CD4-positive, alpha-beta T cell treated with Interleukin-12 subunit alpha and Interleukin-12 subunit beta, for 1 hour (primary cell): ENCODE results near the gene BEST3.
"Not testable (repeated sequence)": the region's sequence is repeated elsewhere in the genome, so short reads cannot be mapped to it uniquely, and the experiment has no call there.

Source experiments
- DNase-seq: peaks from one replicate; pipeline ENCODE4 v3.0.0-alpha.2; 2020

BEST3 gene

DNA sequence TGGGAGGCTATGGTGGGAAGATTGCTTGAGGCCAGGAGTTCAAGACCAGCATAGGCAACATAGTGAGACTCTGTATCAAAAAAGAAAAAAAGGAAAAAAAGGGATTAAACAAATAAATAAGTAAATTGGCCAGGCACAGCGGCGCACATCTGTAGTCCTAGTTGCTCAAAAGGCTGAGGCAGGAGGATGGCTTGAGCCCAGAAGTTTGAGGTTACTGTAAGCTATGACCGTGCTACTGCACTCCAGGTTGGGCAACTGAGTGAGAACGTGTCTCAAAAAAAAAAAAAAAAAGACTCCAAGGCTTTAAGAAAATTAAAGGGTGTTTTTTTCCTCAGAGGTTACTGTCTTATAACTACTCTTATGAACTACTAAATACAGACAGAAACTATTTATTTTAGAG, 11.7 kb downstream of the BEST3 start:
- no peak for DNase-seq

DNA sequence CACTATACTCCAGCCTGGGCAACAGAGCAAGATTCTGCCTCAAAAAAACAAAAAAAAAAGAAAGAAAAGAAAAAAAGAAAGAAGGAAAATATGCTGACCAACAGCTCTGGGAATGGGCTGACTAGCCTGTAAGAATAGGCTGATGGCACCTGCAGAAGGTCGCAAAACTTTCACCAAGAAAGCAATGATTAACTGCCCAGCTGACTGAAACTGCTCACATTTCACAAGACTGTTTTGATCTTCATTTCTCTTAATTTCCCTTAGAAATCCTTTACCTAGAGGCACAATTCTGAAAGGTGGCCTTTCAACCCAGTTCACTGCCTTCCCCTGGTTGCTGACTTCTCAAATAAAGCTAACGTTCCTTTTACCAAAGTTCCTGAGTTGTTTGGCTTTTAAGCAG, 12.4 kb downstream of the BEST3 start:
- DNase-seq: no peak

DNA sequence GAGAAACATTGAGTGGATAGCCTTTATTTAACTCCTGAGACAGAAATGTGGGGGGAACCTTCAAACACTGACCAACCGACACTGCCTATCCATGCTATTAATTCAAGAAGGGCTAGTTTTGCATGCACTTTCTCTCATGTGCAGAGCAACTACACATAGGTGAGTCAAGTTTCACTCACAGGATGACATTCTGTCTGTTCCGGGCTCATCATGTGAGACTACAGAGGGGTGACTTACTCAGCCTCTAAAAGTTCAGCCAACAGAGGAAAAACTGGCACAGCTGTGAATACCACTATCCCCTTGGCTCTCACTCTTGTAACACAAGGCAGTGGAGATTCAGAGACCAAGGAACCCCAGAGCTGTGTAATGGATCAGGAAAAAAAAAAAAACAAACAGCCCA, 13.3 kb downstream of the BEST3 start:
- DNase-seq: no peak

DNA sequence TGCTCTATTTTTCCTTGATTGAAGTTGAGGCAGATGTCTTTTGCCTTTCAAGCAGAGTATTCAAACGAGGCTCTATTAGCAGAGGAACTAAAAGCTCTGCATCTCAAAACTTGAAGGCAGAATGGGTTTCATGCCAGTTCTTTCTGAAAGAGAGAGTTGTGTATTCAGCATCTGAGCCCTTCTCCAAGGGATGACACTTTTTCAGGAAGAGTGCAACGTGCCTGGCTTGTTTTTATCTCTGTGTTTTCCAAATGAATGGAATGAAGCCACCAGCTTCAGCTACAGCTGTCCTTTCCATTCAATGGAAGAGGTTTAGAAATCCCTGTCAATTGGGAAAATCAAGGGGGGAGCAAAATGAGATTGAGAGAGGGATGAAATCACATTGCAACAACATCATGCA, 14.6 kb downstream of the BEST3 start:
- DNase-seq: no peak

DNA sequence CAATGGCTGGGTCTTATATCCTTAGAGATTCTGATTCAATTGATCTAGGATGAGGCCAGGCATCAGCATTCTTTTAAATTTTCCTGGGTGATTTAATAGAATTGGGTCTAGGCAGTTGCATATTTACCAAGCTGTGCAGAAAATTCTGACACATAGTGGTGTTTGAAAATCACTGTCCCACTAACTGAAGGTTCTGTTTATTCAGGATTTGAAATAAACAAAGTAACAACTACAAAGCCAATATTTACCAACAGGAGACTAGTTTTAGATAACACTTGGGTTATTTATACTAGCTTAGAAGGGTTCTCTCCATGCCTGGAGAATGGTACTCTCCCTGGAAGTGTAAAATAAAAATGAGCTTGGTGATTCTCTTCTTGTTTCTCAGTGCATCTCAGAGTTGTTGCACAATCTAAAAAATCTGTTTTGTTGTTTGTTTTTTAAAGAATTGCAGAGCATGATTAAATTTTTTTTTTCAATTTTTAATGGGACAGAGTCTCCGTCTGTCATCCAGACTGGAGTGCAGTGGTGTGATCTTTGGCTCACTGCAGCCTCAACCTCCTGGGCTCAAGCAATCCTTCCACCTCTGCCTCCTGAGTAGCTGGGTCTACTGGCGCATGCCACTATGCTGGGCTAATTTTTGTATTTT, 16.9 kb downstream of the BEST3 start:
- no peak for DNase-seq

DNA sequence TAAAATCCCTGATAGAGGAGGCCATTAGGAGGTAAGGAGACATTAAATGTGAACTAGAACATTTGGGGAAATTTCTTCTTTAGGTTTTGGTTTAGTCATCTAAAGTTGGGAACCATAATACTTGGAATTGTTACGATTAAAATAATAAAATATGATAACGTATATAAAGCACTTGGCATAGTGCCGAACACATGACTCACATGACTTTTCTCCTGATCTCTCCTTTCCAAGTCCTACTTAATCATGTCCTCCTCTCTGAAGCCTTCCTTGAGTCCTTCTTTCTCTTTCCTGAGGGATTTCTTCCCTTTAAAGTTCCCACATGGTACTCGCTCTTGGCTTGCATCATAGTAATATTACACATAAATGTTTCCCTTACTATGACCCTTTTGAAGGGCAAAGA, 20.0 kb downstream of the BEST3 start:
- no peak for DNase-seq

DNA sequence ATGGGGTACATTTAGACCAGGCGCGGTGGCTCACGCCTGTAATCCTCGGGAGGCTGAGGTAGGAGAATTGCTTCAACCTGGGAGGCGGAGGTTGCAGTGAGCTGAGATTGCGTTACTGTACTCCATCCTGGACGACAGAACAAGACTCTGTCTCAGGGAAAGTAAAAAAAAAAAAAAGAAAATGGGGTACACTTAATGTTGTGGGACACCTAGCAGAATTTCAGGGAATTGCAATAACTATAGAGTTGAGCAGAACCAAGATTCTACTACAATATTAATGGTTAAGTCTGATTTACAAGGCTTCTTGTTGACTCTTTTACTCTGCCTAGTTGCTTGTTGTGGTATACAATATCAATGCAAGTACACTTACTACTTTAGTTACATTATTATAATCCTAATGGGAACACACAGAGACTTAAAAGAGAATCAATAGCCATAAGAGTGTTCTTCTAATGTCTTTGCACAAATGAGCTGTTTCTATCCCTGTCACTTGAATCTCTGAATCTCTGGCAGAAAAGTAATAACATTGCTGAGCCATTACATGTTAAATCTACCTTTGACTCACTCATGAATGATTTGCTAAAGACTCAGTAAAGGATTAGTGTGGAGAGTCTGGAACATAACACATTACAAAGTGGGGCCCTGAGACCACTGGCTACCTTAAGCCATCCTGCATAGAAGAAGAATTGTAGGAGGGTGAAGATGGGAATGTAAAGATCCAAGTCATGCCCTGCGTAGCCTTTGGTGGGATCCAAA, 22.7 kb downstream of the BEST3 start:
- DNase-seq: no peak

DNA sequence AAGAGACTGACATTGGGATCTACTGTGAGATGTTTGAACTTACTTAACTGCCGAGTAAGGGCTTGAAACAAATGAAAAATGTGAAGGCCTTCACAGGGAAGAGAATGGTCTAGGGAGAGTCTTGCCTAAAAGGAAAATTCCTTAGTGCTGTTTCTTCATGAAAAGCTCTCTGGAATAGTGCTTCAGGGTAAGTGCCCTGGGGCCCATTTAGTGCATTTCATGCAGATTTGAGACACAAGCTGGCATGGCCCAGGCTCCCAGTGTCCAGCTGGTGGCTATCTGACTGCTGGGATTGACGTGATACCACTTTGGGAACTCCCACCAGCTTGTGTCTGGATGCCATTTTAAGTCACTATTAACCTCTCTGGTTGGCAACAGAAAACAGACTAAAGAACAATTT, 26.9 kb downstream of the BEST3 start:
- no peak for DNase-seq

DNA sequence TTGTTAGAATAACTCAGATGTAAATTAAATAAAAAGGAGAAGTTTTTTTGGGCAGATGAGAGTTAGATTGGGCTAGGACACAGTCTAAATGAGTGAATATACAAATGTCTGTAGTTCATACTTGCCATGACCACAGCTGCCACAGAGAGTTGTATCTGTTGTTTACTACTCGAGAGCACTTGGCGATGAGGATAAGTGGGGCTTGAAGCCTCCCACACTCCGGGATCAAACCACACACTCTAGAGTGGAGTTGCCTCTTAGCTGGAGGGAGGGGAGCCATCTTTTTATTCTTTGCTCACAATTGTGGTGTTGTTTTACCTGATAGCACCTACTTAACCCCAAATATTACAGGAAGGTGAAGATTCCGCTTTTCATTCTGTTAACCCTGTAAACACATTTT, 27.5 kb downstream of the BEST3 start:
- DNase-seq: no peak

DNA sequence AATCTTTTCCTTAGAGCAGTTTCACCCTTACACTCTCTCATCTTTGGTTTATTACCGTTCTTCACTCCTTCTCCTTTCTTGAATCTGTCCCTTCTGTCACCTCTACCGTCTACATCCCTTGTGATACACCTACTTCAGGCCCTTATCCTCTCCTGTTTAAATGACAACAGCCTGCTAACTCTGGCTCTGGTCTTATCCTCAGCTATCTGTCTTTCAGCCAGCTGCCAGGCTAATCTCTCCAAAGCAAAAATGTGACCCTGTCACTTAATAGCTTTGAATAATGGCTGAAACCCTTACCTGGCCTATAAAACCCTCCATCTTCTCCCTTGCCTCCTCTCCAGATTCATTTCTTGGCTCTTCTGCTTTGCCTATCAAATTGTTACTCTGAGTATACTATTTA, 32.3 kb downstream of the BEST3 start:
- DNase-seq: no peak

DNA sequence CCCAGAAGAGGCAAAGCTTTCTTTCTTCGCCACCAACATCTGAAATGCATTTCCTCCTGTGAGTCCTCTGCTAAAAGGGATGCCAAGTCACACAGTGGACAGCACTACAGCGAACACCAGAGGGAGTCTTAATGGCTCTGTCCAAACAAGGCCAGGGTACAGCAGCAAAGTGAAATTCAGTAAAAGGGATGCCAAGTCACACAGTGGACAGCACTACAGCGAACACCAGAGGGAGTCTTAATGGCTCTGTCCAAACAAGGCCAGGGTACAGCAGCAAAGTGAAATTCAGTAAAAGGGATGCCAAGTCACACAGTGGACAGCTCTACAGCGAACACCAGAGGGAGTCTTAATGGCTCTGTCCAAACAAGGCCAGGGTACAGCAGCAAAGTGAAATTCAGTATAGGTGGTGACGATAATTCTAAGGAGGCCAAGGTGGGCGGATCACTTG, 34.1 kb downstream of the BEST3 start:
- DNase-seq: not testable (repeated sequence)

DNA sequence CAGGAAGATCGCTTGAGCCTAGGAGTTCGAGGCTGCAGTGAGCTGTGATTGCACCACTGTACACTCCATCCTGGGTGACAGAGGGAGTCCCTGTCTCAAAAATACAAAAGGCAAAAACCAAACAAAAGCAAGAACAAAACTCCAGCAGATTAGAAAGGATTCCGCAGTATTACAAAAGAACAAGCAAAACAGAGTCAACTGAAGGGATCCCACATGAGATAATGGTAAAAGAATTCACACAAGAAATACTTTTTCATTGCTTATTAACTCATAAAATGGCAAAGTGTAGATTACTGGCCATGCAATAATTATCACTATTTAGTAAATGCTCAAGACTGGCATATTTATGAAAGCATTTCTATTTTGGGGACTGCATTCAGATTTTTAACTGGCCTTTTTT, 35.4 kb downstream of the BEST3 start:
- DNase-seq: no peak

DNA sequence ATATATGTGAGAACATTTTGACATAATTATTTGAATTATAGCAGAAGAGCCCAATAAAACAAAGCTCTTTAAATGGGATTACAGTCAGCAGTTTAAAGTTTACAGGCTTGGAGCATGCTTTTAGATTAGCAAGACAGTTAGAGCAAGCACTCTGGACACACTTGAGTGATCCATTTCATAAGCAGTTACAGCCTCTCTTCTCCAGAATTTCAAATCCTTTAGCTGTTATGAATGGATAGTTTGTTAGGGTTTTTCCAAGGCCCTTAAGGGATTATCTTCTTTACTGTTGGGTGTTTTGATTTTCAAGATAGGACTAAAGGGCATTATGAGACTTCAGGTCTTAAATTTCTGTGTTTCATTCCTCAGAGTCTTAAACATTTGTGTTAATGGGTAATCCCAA, 36.3 kb downstream of the BEST3 start:
- DNase-seq: no peak

DNA sequence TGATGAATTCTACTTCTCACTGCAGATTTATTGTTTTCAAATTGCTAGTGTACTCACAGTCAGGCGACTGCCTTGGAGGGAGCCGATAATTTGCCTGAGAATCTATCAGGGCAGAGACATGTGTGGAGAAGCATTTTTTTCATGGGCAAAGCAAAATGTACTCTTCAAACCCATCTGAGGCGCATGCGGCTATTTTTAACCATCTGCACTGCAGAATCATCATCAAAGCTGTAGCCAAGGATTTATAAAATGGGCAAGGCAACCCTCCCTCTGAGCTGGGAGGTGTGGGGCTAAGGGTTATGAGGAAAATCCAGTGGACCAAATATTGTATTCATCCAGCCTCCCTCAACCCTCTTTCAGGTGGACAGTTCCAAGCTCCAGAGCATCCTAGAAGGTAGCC, 37.7 kb downstream of the BEST3 start:
- DNase-seq: no peak

DNA sequence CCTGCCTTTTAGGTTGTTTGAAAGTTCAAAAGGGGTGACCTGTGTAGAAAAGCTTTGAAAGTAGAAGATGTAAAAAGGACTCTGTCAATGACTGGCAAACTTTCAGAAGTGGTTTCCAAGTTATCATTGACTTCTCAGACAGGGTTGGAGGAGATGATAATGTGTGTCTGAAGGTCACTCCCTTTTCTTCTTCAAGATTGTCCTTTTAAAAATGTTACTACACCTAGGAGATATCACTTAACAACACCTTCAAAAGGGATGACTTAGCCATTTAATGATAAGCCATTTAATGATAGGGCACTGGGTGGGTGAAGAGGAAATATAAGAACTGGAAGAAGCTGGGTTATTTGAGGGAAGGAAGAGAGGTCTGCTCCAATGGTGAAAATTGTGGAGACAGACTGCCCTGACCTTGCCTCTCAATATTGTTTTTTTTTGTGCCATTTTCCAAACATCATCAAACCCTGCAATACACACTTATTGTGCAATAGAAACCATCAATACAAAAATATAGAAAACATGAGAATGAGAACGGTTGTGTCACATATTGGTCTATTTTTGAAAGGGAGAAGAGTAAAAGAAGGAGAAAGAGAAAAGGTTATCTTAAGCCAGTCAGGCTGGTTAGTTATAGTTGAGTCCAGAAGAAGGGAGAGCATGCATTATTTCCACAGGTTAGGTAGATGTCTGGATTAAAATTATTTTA, 38.8 kb downstream of the BEST3 start:
- DNase-seq: no peak

DNA sequence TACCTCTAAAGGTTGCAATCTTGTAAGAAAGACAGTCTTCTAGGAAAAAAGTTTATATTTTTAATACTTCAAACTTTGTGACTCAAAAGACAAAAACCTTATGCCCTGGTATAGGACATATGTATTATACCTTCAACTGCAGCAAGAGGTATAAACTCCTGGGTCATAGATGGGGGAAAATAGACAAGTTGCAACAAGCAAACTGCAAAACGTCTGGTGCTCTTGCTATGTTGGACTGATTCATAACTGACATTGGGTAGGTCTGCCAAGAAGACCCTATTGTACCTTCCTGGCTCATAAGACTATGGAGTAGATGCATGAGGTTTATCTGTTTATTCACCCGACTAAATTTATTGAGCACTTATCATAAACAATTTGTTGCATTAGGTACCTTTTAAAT, 40.9 kb downstream of the BEST3 start:
- DNase-seq: no peak

DNA sequence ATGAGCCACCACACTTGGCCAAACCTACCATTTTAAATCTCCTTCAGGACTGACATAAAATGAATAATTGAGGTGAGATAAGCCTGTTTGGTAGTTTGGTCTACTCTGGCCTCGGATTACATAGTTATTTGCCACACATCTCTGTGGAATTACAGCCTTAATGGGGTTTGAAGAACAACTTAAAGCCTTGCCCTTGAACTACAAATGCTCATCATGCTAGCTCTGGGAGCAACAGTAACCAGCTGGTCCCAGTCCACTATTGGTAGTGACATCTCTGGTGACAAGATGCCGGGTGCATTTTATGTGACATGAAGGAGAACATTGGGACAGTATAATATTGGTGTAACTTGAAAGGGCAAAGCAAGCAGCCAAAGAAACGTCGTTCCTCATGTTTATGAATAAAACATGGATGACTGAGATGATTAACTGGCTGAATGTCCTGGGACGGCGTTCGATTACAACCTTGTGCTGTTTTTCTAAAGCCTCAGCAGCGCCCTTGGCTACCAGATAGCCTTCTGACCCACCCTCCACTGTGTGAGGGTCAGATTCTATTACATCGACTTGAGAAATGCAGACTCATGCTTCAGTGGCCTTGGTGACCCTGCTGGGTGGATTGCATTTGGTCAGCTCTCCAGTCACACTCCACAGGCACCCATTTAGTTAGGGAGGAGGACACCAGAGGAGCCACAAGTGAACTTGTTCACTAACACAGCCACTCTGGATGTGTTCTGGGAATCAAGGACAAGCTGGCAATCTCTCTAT, 41.5 kb downstream of the BEST3 start:
- DNase-seq: no peak

DNA sequence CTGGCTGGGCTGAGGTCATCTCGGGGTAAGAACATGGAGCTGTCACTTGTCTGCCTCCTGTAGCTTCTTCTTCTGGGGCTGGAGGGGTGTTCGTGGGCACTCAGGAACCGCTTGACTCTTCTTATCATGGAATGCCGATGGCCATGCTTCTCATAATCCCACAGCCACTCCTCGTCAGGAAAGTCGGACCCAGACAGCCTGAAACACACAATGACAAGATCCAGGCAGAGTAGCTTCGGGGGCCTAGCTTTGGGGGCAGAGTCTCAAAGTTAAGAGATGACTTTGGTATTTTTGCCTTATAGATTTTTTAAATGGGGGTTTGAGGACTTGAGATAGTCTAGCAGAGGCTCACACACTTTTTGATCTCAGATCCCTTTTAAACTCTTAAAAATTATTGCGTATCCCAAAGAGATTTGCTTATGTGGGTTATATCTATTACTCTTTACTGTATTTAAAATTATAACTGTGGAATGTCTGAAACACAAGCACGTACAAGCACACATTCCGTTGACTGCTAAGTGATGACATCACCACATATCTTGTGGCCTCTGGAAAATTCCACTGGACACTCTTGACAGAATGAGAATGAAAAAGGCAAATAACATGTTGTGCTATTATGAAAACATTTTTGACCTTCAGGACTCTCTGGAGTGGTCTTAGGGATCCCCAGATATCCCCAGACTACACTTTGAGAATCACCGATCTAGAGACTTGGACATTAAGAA, 43.3 kb downstream of the BEST3 start:
- no peak for DNase-seq

DNA sequence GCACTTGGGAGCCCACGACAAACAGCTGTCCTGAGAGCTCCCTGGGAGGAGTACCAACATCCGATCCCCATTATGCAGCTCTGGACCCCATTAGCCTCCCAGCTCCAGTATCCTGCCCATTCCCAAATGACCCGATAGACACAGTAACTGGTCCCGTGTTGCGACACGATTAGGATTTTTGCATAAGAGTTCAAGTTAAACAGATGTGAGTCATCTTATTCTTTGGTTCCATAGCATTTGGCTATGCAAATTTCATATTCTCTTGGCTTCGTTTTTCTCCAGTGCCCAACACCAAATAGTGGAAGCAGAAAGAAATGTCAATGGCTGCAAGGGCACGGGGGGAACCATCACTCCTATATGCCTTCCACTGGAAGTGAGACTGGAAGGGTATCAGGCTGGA, 45.4 kb downstream of the BEST3 start:
- DNase-seq: no peak

DNA sequence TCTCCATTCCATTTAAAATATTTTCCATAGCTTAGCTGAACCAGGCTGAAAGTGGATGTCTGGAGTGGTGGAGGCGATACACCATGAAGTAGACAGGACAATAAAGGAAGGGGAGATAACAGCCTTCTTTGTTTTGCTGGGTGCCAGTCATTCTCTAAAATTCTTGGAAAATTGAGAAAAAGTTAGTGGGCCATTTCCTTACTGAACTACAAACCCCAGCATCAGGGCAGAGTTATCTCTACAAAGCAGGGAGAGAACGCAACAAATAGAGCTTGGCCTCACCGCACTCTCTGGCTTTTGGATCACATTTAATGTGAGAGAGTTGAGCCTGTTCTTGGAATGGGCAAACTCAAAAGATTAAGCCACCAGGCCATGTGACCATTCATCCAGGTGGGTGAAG, 47.2 kb downstream of the BEST3 start:
- DNase-seq: no peak

DNA sequence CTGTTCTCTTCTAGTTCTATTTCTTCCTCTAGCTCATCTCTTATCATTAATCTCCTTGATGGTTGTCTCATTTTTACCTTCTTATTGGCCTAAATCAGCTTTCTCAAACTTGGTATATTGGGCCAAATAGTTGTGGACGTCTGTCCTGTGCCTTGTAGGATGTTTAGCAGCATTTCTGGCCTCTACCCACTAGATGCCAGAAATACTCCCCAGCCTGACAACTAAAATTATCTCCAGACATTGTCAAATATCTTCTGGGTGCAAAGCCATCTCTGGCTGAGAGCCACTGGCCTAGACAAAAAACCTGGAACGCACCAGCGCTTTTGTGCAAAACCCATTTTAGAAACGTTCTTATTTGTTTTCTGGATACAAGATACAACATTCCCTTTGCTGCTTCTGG, 49.6 kb downstream of the BEST3 start:
- DNase-seq: no peak

DNA sequence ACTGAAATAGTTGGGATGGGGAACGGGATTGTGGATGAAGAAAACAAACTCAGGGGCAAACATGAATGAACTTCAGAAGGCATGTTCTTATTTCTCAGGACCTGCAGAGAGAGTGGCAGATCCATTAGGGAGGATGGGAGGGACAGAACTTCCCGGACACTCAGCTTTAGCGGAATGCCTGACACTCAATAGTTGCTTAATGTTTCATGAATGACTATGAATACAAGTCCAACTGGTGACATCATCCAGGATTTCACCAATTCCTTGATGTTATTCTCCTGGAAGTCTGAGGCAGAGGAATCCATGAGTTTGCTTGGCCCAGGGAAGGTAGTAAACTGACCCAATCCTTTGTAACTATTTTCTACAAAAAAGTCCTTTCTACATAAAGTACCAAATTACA, 50.6 kb downstream of the BEST3 start:
- no peak for DNase-seq

DNA sequence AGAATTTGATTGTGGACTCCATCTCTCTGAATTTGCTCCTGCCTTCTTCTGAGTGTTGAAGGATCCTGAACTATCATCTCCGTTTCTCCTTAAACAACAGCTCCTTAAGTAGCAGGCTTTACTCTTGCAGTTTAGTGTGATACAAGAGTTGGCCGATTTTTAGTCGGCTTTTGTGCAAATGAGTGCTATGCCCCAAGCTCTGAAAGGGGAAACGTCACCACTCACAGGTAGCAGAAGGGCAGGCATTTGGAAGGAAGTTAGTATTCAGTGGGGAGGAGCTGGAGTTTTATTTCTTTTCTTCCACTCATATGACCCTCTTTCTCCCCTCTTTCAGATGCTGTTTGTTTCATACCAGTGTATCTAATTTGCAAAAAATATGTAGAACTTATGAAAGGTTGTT, 51.9 kb downstream of the BEST3 start:
- DNase-seq: no peak
